SK-N-SH (cell line): ENCODE measurements around the gene C2CD4C. TPM values are rescaled to one million over a fixed set of nuclear protein-coding genes. Genes with fewer than 3 reads are reported as not detected.

Experiments used
- CTCF ChIA-PET: fragments of 300-600, 350-600 bp; formaldehyde crosslinking; extraction: SDS; loops from one replicate; lab custom pipeline; 2021; lab: Yijun Ruan, JAX
- POLR2A ChIA-PET: fragments of 350-600 bp; sonication (Branson Sonifier 250); formaldehyde crosslinking; extraction: SDS; loops from one replicate; lab custom pipeline; 2020; ENCODE audit warnings: antibody characterized with exemption, inconsistent platforms; lab: Yijun Ruan, JAX
- DNase-seq: peaks from one replicate; pipeline ENCODE4 v3.0.0; 2012
- H2AFZ ChIP-seq: fragments of 200-600 bp; sonication (generic); 2 replicates; pipeline ENCODE4 v1.8.1; 2016; ENCODE audit warnings: antibody characterized with exemption, mild to moderate bottlenecking, low read depth
- H3F3A ChIP-seq: fragments of 200-600 bp; sonication (generic); replicated peaks from 2 replicates; pipeline ENCODE3; 2016; ENCODE audit warnings: antibody characterized with exemption, mild to moderate bottlenecking; ENCODE audit not compliant: insufficient read depth
- H3K27ac ChIP-seq, 2 experiments: fragments of 200-500 bp in 1 of 2; fragments of 200-600 bp in 1 of 2; sonication (Bioruptor generic) in 1 of 2; sonication (generic), shearing (Covaris generic) in 1 of 2; 2 replicates each; pipeline versions ENCODE4 v1.5.1 to v1.6.1; 2014 to 2016; ENCODE audit warnings: low read depth in 2 of 2, inconsistent platforms in 1 of 2, low read length in 1 of 2, mild to moderate bottlenecking in 1 of 2, mixed read lengths in 1 of 2
- H3K27me3 ChIP-seq: fragments of 200-600 bp; sonication (generic), shearing (Covaris generic); 2 replicates; pipeline ENCODE4 v1.6.1; 2016; ENCODE audit warnings: mixed run types; ENCODE audit not compliant: insufficient read depth
- H3K36me3 ChIP-seq, 2 experiments: fragments of 200-500 bp in 1 of 2; fragments of 200-600 bp in 1 of 2; sonication (Bioruptor generic) in 1 of 2; sonication (generic) in 1 of 2; replicated peaks in 1 of 2; 2 replicates each; pipeline versions ENCODE3 to v1.5.1; 2014 to 2016; ENCODE audit warnings: low read length in 1 of 2, mild to moderate bottlenecking in 1 of 2; ENCODE audit not compliant: insufficient read depth in 2 of 2, control insufficient read depth in 1 of 2
- H3K4me1 ChIP-seq, 2 experiments: fragments of 200-500 bp in 1 of 2; fragments of 200-600 bp in 1 of 2; sonication (Bioruptor generic) in 1 of 2; sonication (generic), shearing (Covaris generic) in 1 of 2; 2 replicates each; pipeline versions ENCODE4 v1.5.1 to v1.6.1; 2014 to 2016; ENCODE audit warnings: low read depth in 1 of 2, low read length in 1 of 2, mixed run types in 1 of 2; ENCODE audit not compliant: insufficient read depth in 2 of 2, control insufficient read depth in 1 of 2
- H3K4me2 ChIP-seq: fragments of 200-600 bp; sonication (generic), shearing (Covaris generic); 2 replicates; pipeline ENCODE4 v1.6.1; 2017; ENCODE audit warnings: mixed run types
- H3K4me3 ChIP-seq, 2 experiments: fragments of 200-500 bp in 1 of 2; fragments of 200-600 bp in 1 of 2; sonication (Bioruptor generic) in 1 of 2; sonication (generic), shearing (Covaris generic) in 1 of 2; 2 replicates each; pipeline versions ENCODE4 v1.5.1 to v1.8.1; 2014 to 2016; ENCODE audit warnings: low read depth in 2 of 2, inconsistent platforms in 1 of 2, low read length in 1 of 2, mild to moderate bottlenecking in 1 of 2, mixed read lengths in 1 of 2, moderate library complexity in 1 of 2
- H3K79me2 ChIP-seq: fragments of 200-600 bp; sonication (generic); 2 replicates; pipeline ENCODE4 v1.8.1; 2017; ENCODE audit warnings: mild to moderate bottlenecking; ENCODE audit not compliant: insufficient read depth
- H3K9ac ChIP-seq: fragments of 200-600 bp; sonication (generic); 2 replicates; pipeline ENCODE4 v1.6.1; 2017; ENCODE audit warnings: mixed run types
- H3K9me2 ChIP-seq: fragments of 200-600 bp; sonication (generic); 2 replicates; pipeline ENCODE4 v1.6.1; 2017; ENCODE audit warnings: mixed run types
- H3K9me3 ChIP-seq: fragments of 200-600 bp; sonication (generic); 2 replicates; pipeline ENCODE4 v1.6.1; 2017; ENCODE audit warnings: mixed run types, mild to moderate bottlenecking, moderate library complexity
- H4K20me1 ChIP-seq: fragments of 200-600 bp; sonication (generic); 2 replicates; pipeline ENCODE4 v1.6.1; 2017; ENCODE audit warnings: mild to moderate bottlenecking, mixed run types; ENCODE audit not compliant: insufficient read depth
- CHD2 ChIP-seq: fragments of 150-350 bp; IDR thresholded peaks from 2 replicates; pipeline ENCODE4 v1.6.1; 2018; ENCODE audit warnings: low read length; ENCODE audit not compliant: partially characterized antibody
- GATA2 ChIP-seq: sonication (generic); formaldehyde crosslinking; IDR thresholded peaks from 2 replicates; pipeline ENCODE4 v1.5.0; 2020; ENCODE audit warnings: mild to moderate bottlenecking, missing genetic modification reagents
- MEF2A ChIP-seq: IDR thresholded peaks from 2 replicates; pipeline ENCODE4 v1.4.0; 2012; ENCODE audit warnings: low read depth, borderline replicate concordance
- NFIC ChIP-seq: IDR thresholded peaks from 2 replicates; pipeline ENCODE4 v1.4.0; 2012; ENCODE audit warnings: borderline replicate concordance
- NRF1 ChIP-seq: IDR thresholded peaks from 2 replicates; pipeline ENCODE4 v1.6.1; 2012; ENCODE audit warnings: low read depth, mild to moderate bottlenecking, low read length
- RCOR1 ChIP-seq: fragments of 150-350 bp; IDR thresholded peaks from 2 replicates; pipeline ENCODE4 v1.6.1; 2017; ENCODE audit warnings: antibody characterized with exemption, low read length
- RFX5 ChIP-seq: IDR thresholded peaks from 2 replicates; pipeline ENCODE4 v1.6.1; 2012; ENCODE audit warnings: mild to moderate bottlenecking, improper control_type of control experiment, low read length
- TAF1 ChIP-seq: IDR thresholded peaks from 2 replicates; pipeline ENCODE4 v1.6.1; 2012; ENCODE audit warnings: low read depth, mild to moderate bottlenecking, low read length, moderate library complexity, borderline replicate concordance
- TCF12 ChIP-seq: IDR thresholded peaks from 2 replicates; pipeline ENCODE4 v1.4.0; 2012
- YY1 ChIP-seq: IDR thresholded peaks from 2 replicates; pipeline ENCODE4 v1.4.0; 2012; ENCODE audit warnings: low read depth, mild to moderate bottlenecking
- WGBS: methylation state at CpG from one replicate; pipeline ENCODE4 v1.1.6; 2017; ENCODE audit warnings: low lambda C conversion rate; 5-methylcytosine and 5-hydroxymethylcytosine counted together
- polyA plus RNA-seq, 3 experiments: library from polyadenylated mRNA; depleted of rRNA; stranded (reverse); fragments of >200 nt; gene quantifications; 2 replicates each; pipeline ENCODE4 v1.2.3, GENCODE V29; 2012
- TF ChIP-seq, protein P1 (sequence below): IDR thresholded peaks from 2 replicates; pipeline ENCODE4 v1.6.1; 2012; ENCODE audit warnings: mild to moderate bottlenecking, low read depth, low read length, moderate library complexity
- TF ChIP-seq, protein P2 (sequence below): fragments of 150-350 bp; IDR thresholded peaks from 2 replicates; pipeline ENCODE4 v1.6.1; 2016; ENCODE audit warnings: mild to moderate bottlenecking, low read depth, low read length
- TF ChIP-seq, protein P3 (sequence below): fragments of 150-350 bp; IDR thresholded peaks from 2 replicates; pipeline ENCODE4 v1.6.1; 2017; ENCODE audit warnings: antibody characterized with exemption, low read length, low read depth, borderline replicate concordance
- TF ChIP-seq, protein P4 (sequence below): IDR thresholded peaks from 2 replicates; pipeline ENCODE4 v1.4.0; 2012; ENCODE audit warnings: low read depth, borderline replicate concordance
- TF ChIP-seq, protein P5 (sequence below): IDR thresholded peaks from 2 replicates; pipeline ENCODE4; 2012

The C2CD4C gene
- polyA plus RNA-seq, 1 of the 3 experiments (the other 2 are of a cell fraction) = 0.23 TPM

DNA sequence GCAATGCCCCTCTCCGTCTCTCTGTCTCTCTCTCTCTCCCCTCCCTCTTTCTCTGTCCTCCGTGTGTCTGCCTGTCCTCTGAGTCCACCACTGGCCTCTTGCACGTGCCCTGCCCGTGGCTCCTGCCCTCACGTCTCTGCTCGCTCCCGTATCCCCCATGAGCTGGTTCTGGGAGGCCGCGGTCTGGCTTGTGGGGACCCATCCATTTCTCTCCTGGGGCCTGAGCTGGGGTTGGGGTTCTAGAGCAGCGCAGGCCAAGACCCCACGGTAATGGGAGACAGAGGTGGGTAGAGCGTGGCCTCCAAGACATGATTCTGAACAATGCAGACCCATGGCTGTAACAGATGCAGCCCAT, 19.0 kb downstream of the C2CD4C start:
- no peaks in the 10 kb centered on the region for H3K9me2 ChIP-seq
- H3K36me3 ChIP-seq = no peaks in the 10 kb centered on the region
- TF ChIP-seq NFIC (no peak), TAF1 (no peak), CHD2 (no peak), YY1 (no peak), TCF12 (no peak), NRF1 (no peak), RCOR1 (no peak), MEF2A (no peak), GATA2 (CRISPR knock-in tag) (no peak), RFX5 (no peak)
- TF ChIP-seq, protein P1, sequence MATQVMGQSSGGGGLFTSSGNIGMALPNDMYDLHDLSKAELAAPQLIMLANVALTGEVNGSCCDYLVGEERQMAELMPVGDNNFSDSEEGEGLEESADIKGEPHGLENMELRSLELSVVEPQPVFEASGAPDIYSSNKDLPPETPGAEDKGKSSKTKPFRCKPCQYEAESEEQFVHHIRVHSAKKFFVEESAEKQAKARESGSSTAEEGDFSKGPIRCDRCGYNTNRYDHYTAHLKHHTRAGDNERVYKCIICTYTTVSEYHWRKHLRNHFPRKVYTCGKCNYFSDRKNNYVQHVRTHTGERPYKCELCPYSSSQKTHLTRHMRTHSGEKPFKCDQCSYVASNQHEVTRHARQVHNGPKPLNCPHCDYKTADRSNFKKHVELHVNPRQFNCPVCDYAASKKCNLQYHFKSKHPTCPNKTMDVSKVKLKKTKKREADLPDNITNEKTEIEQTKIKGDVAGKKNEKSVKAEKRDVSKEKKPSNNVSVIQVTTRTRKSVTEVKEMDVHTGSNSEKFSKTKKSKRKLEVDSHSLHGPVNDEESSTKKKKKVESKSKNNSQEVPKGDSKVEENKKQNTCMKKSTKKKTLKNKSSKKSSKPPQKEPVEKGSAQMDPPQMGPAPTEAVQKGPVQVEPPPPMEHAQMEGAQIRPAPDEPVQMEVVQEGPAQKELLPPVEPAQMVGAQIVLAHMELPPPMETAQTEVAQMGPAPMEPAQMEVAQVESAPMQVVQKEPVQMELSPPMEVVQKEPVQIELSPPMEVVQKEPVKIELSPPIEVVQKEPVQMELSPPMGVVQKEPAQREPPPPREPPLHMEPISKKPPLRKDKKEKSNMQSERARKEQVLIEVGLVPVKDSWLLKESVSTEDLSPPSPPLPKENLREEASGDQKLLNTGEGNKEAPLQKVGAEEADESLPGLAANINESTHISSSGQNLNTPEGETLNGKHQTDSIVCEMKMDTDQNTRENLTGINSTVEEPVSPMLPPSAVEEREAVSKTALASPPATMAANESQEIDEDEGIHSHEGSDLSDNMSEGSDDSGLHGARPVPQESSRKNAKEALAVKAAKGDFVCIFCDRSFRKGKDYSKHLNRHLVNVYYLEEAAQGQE = no peak
- TF ChIP-seq, protein P2, sequence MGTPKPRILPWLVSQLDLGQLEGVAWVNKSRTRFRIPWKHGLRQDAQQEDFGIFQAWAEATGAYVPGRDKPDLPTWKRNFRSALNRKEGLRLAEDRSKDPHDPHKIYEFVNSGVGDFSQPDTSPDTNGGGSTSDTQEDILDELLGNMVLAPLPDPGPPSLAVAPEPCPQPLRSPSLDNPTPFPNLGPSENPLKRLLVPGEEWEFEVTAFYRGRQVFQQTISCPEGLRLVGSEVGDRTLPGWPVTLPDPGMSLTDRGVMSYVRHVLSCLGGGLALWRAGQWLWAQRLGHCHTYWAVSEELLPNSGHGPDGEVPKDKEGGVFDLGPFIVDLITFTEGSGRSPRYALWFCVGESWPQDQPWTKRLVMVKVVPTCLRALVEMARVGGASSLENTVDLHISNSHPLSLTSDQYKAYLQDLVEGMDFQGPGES = no peak
- TF ChIP-seq, protein P3, sequence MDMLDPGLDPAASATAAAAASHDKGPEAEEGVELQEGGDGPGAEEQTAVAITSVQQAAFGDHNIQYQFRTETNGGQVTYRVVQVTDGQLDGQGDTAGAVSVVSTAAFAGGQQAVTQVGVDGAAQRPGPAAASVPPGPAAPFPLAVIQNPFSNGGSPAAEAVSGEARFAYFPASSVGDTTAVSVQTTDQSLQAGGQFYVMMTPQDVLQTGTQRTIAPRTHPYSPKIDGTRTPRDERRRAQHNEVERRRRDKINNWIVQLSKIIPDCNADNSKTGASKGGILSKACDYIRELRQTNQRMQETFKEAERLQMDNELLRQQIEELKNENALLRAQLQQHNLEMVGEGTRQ = no peak
- TF ChIP-seq, protein P4, sequence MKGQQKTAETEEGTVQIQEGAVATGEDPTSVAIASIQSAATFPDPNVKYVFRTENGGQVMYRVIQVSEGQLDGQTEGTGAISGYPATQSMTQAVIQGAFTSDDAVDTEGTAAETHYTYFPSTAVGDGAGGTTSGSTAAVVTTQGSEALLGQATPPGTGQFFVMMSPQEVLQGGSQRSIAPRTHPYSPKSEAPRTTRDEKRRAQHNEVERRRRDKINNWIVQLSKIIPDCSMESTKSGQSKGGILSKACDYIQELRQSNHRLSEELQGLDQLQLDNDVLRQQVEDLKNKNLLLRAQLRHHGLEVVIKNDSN = no peak
- TF ChIP-seq, protein P5, sequence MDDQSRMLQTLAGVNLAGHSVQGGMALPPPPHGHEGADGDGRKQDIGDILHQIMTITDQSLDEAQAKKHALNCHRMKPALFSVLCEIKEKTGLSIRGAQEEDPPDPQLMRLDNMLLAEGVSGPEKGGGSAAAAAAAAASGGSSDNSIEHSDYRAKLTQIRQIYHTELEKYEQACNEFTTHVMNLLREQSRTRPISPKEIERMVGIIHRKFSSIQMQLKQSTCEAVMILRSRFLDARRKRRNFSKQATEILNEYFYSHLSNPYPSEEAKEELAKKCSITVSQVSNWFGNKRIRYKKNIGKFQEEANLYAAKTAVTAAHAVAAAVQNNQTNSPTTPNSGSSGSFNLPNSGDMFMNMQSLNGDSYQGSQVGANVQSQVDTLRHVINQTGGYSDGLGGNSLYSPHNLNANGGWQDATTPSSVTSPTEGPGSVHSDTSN = no peak
- CTCF ChIA-PET = no interaction called here
- WGBS = 62% methylated on average over 12 of the region's 12 CpGs
- no peaks in the 10 kb centered on the region for H3K79me2 ChIP-seq
- DNase-seq = no peak
- no peak overlapping the region for H3K27ac ChIP-seq
- H3K27me3 ChIP-seq = no peaks in the 10 kb centered on the region
- H3K9me3 ChIP-seq = no peaks in the 10 kb centered on the region
- peaks cover 13% of the 10 kb centered on the region for H3F3A ChIP-seq
- POLR2A ChIA-PET = no interaction called here
- no peaks in the 10 kb centered on the region for H4K20me1 ChIP-seq
- H3K4me2 ChIP-seq = no peak overlapping the region
- H2AFZ ChIP-seq = no peak overlapping the region
- H3K9ac ChIP-seq = no peak overlapping the region
- H3K4me3 ChIP-seq = no peak overlapping the region
- peaks cover 0 to 3% of the 10 kb centered on the region in 2 experiments; a peak in 1 of 4 replicates for H3K4me1 ChIP-seq
